HG02759 (cell line): ENCODE data around the gene NINJ2.
A peak's percentile ranks its signal among the peaks of the same experiment; 100 is the strongest.

Experiments
- ATAC-seq: cut with Tn5 transposase; IDR thresholded peaks from one replicate; pipeline ENCODE4 v1.9.1; 2021; ENCODE audit warnings: mild to moderate bottlenecking, moderate library complexity; ENCODE audit not compliant: unreplicated experiment

The NINJ2 gene

GRCh38 chr12:571795-572531 is 91.3 kb downstream of the NINJ2 start:
- no peak for ATAC-seq

DNA sequence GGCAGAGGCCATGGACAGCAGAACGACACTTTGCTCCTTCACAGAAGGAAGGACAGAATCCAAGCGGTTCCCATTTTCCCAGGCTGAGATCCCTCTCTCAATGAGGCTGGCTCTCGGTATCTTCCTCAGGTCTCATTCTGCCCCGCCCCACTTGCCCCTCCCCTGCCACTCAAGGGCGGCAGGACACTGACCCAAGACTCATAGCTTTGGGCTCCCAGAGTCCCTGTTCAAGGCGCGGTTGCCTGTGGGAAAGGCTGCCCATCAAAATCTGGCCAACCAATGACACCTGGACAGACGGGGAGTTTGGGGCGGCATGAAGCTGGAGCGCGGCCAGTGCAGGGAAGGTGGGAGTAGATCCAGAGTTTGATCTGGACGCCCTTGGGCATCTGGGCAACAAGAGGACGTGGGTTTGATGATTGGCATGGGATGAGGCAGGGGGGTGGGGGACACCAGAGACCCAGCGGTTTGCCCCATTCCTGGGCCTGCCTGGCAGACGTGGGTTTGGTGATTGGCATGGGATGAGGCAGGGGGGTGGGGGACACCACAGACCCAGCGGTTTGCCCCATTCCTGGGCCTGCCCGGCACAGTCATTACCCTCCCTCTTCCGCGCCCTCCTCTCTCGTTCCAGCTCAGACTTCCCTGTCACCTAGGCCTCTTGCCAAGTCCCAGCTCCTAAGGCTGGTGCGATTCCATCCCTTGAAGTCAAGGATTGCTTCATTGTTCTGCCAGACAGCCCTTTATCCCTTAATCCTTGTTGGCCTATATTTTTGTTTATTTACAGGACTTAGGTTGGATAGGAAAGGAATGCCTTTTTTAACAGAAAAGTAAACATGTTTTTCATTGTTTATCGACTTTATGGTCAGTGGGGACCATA is 92.1 kb downstream of the NINJ2 start:
- no peak for ATAC-seq

DNA sequence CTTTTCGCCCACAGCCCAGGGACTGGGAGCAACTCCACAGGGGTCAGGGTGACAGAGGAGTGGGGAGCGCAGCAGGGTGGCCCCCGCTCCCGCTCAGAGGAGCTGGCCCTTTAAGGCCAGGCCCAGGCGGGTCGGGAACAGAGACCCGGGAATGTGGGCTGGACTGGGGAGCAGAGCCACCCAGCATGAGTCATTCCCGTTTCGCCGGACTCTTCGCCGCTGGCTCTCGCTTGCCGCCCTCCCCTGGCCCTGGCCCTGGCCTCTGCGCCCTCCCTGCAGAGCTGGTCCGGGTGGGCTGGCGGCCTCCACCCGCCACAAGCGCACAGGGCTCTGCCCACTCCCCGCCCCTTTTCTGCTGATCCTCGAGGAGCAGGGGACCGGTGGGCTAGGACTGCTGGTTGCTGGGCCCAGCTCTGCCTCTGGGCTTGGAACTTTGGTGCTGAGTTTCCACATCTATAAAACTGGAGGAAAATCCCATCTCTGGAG is 92.8 kb downstream of the NINJ2 start:
- no peak for ATAC-seq

- ATAC-seq: peak; percentile 69
Observed at GRCh38 chr12:569803-570434, 93.3 kb downstream of the NINJ2 start.

DNA sequence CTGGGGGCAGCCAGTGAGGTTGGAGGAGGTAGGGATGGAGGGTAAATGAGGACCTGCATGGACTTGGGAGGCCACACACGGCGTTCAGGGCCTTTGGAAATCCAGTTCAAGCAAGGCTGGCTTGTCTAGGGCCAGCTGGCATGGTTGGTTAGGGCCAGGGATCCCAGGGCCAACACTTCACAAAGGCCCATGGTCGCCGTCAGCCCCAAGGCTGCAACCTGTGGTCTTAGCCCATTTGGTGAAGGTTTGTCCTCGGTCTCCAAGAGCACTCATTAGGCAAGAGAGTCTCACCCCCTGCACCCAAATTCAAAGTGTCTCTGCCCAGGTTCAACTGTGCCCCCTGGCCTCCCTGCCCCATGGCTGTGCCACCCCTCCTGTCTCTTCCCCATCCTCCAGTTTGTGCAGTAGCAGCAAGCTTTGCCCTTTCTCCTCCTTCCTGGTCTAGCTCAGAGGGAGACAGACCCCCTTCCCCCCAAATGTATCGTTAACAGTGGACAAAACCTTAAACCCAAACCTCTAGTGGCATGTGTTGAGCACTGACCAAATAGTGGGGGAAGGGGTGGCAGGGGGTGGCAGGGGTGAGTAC is 94.1 kb downstream of the NINJ2 start:
- no peak for ATAC-seq

DNA sequence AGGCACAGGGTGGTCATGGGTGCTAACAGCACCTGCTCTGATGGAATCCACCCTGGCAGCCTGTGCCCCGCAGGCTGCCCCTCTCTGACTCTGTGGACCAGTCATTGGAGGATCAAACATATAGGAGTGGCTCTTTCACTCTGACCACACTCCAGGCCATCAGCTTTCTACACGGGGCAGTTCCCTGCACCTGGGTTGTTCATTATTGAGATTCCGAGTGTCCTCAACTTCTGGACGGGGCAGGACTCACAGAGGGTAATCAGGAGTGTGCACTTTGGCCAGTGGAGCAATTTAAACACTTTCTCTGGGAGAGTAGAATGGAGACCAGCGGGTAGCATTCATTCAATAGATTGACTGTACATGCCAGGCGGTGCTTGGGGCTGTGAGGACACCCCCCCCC is 94.8 kb downstream of the NINJ2 start:
- ATAC-seq: no peak

DNA sequence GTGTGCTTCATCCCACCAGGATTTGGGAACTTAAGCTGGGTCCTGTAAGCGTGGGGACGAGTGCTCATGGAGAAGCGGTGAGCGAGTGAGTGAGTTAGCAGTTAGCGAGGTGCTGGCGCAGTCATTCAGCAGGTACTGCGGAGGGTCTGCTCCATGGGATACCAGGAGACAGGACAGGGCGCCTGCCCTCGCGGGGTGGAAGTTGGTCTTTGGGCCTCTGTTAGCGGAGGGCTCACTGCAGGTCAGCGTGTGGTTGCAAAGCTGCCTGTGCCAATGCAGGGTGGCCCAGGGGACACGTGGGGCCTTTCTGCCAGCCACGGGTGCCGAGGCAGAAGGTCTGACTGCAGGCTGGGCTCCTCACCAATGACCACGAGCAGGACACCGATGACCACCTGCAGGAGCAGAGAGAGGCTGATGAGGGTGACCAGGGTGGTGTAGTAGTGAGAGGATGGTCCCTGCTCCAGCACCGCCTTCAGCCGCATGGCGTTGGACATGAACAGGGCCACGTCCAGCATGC is 97.6 kb downstream of the NINJ2 start:
- no peak for ATAC-seq

- no peak for ATAC-seq
Observed at GRCh38 chr12:565161-565560, 98.1 kb downstream of the NINJ2 start.

GRCh38 chr12:563787-564298 is 99.4 kb downstream of the NINJ2 start:
- ATAC-seq: no peak

GRCh38 chr12:563250-563781 is 99.9 kb downstream of the NINJ2 start:
- no peak for ATAC-seq

GRCh38 chr12:562634-563033 is 100.6 kb downstream of the NINJ2 start:
- no peak for ATAC-seq

GRCh38 chr12:561908-562593 is 101.2 kb downstream of the NINJ2 start:
- ATAC-seq: no peak

DNA sequence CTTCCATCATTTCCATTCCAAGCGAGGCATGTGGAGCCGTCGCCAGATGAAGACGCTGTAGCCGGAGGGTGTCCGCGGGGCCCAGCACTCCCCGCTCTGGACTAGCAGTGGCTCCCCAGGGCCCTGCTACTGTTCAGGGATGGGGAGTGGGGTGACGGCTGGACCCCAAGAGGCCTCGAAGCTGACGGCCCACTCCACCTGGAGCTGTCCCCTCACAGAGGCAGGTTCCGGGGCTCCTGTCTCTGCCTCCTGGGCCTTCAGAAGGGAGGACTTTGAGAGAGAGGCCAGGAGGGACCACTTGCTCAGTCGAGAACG is 101.9 kb downstream of the NINJ2 start:
- ATAC-seq: no peak

DNA sequence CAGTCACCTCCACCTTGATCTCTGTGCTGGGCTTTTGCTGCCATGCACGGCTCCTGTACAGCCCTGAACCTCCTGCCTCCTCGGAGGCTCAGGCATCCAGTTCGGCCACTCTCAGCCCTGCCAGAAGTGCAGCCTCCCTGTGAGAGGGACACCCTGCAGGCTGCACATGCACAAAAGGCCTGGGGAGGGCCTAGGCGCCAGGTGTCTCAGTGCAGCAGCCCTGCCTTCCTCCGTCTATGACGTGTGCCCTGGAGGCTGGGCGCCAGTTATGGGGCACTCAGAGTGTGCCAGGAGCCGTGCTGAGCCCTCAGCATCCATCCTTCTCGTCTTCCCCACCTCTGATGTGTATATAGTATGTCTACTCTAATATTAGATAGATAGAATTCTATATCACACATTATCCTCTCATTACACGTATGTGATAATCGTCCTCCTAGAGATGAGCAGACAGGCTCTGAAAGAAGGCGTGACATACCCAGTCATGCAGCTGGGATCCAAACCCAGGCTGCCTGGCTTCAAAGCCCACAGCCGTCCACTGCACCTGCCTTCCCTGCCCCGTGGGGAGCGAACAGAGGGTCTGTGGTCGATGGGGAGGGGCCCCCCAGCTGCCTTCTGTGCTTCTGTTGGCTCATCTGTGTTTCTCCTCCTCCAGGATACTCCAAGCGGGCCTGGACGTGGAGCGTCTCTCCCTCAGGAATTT is 102.4 kb downstream of the NINJ2 start:
- no peak for ATAC-seq

DNA sequence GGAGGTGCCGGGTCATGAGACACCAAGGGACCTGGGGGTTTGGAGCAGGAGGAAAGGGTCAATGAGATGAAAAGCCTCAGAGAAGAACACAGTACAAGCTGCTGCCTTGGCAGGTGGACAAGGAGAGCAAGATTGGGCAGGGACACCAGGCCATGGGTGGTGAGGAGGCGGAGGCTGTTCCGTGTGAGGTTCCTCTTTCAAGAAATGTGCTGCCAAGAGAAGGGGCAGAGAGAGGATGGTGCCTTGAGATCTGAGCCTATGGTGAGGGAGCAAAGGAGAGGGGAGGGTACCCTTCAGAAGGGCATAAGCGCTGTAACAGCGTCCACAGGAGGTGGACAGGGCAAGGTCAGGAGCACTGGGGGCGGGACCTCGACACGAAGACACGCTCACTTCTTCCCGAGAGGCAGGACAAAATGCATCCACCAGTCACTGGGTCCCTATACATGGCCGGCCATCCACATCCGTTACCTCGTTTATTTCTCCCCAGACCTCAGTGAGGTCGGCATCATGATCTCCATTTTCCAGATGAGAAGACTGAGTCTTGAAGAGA is 103.3 kb downstream of the NINJ2 start:
- ATAC-seq: no peak

DNA sequence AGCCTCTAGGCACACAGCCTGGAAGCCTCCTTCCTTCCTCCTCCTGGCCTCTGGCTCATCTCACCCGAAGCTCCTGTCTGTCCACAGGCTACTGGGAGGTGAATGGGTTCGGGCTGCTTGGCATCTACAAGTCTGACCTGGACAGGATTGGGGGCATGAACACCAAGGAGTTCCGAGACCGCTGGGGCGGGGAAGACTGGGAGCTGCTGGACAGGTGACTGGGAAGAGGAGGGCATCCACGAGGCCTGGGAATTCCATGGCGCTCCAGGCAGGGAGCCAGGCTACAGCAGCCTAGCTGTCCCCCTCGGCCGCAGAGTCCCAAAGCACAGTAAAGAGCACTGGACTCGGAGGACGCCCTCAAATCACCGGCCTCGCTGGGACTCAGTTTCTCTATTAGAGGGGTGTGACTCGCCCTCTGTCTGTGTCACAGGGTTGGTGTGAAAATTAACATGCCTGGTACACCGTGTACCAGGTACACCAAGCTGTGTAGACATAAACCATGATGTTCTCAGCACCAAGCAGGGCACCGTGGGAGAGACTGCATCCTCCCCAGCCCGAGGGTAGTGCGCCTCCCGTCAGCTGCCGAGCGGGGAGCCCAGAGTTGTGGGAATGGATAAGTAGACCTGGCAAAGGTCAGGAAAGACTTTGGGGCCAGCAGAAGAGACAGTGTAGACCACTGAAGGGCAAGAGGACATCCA is 103.9 kb downstream of the NINJ2 start:
- no peak for ATAC-seq

DNA sequence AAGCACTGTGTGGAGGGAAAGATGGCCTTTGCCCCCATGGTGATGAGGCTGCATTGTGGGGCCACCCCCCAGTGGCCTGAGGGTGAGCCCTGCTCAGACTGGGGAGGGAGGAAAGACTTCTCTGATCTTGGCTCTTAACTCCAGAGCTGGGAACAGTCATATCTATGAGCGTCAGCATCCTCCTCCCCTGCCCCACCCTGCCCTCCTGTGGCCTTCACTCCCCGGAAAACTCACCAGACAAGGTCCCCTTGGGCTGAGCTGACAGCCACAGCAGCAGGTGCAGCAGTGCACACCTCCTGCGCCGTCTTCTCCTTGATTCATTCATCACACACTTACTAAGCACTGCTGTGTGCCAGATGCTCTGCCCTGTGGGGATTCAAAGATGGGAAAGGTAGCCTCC is 104.7 kb downstream of the NINJ2 start:
- ATAC-seq: no peak

DNA sequence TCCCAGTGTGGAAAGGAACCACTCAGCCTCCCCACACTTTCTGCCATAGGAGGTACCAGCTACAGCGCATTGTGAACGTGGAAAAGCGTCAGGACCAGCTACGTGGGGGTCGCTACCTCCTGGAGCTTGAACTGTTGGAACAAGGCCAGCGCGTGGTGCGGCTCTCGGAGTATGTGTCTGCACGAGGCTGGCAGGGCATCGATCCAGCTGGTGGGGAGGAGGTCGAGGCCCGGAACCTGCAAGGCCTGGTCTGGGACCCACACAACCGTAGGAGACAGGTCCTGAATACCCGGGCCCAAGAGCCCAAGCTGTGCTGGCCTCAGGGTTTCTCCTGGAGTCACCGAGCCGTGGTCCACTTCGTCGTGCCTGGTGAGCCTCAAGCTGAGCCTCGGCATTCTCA is 106.7 kb downstream of the NINJ2 start:
- no peak for ATAC-seq

- ATAC-seq: no peak
Observed at GRCh38 chr12:554001-554285, 109.3 kb downstream of the NINJ2 start.
